DND-41 (cell line): ENCODE measurements around the gene LAMA2.

Experiments
- ATAC-seq: fragments of 200-7000 bp; cut with Tn5 transposase; 3 replicates; pipeline ENCODE4 v1.9.1; 2021; ENCODE audit warnings: low read depth; ENCODE audit not compliant: insufficient read depth
- DNase-seq: peaks from one replicate; pipeline ENCODE4 v3.0.0-alpha.2; 2020
- H2AFZ ChIP-seq: 2 replicates; pipeline ENCODE4 v1.6.0; 2012; ENCODE audit warnings: low read depth, low read length
- H3K27ac ChIP-seq: 2 replicates; pipeline ENCODE4 v1.5.1; 2012; ENCODE audit warnings: low read length, inconsistent platforms
- H3K27me3 ChIP-seq: fragments of 200-600 bp; sonication (generic); 2 replicates; pipeline ENCODE4 v1.6.0; 2012; ENCODE audit warnings: low read length, mild to moderate bottlenecking, inconsistent platforms; ENCODE audit not compliant: insufficient read depth, poor library complexity
- H3K36me3 ChIP-seq: 2 replicates; pipeline ENCODE4 v1.5.1; 2012; ENCODE audit warnings: low read length, inconsistent platforms; ENCODE audit not compliant: insufficient read depth
- H3K4me1 ChIP-seq: 2 replicates; pipeline ENCODE4 v1.5.1; 2012; ENCODE audit warnings: mild to moderate bottlenecking, low read length; ENCODE audit not compliant: insufficient read depth
- H3K4me2 ChIP-seq: 2 replicates; pipeline ENCODE4 v1.6.0; 2012; ENCODE audit warnings: mild to moderate bottlenecking, moderate library complexity, low read length, inconsistent platforms; ENCODE audit not compliant: insufficient read depth
- H3K4me3 ChIP-seq, 2 experiments: fragments of 200-600 bp in 1 of 2; shearing (Covaris generic) in 1 of 2; 2 replicates each; pipeline ENCODE4 v1.5.1; 2012 to 2016; ENCODE audit warnings: inconsistent platforms in 2 of 2, low read length in 2 of 2, mild to moderate bottlenecking in 2 of 2, low read depth in 1 of 2, moderate library complexity in 1 of 2
- H3K79me2 ChIP-seq: 2 replicates; pipeline ENCODE4 v1.6.0; 2012; ENCODE audit warnings: low read length, inconsistent platforms; ENCODE audit not compliant: insufficient read depth
- H3K9ac ChIP-seq: 2 replicates; pipeline ENCODE4 v1.6.0; 2012; ENCODE audit warnings: low read depth, mild to moderate bottlenecking, inconsistent platforms, low read length, moderate library complexity
- H3K9me3 ChIP-seq: 2 replicates; pipeline ENCODE4 v1.5.1; 2012; ENCODE audit warnings: low read length, moderate library complexity, mild to moderate bottlenecking, inconsistent platforms; ENCODE audit not compliant: insufficient read depth, severe bottlenecking
- H4K20me1 ChIP-seq: 2 replicates; pipeline ENCODE4 v1.6.0; 2012; ENCODE audit warnings: low read length; ENCODE audit not compliant: insufficient read depth
- CTCF ChIP-seq: IDR thresholded peaks from 2 replicates; pipeline ENCODE4 v1.5.1; 2012; ENCODE audit warnings: borderline replicate concordance, low read length, moderate library complexity, mild to moderate bottlenecking; ENCODE audit not compliant: poor library complexity, severe bottlenecking; ENCODE audit errors: extremely low read depth
- EZH2 ChIP-seq: IDR thresholded peaks from 3 replicates; pipeline ENCODE4 v1.6.1; 2012; ENCODE audit warnings: borderline replicate concordance, low read depth, mild to moderate bottlenecking, moderate library complexity, low read length, inconsistent platforms; ENCODE audit not compliant: severe bottlenecking

Gene LAMA2

GRCh38 chr6:129491436-129491835 lies 608.5 kb downstream of the LAMA2 start:
- Histone ChIP-seq H3K9me3 (no peaks in the 10 kb centered on the region), H3K36me3 (no peaks in the 10 kb centered on the region), H3K9ac (no peak overlapping the region), H3K4me2 (peak overlapping the region; percentile 61), H3K27ac (peak overlapping the region; percentile 64; the same call in 1 of the 2 replicates), H3K27me3 (no peaks in the 10 kb centered on the region), H2AFZ (peak overlapping the region; percentile 61), H3K4me1 (peaks cover 17% of the 10 kb centered on the region), H4K20me1 (no peaks in the 10 kb centered on the region), H3K4me3 (no peak overlapping the region), H3K79me2 (no peaks in the 10 kb centered on the region)
- ATAC-seq, result no peak
- no peak for TF ChIP-seq CTCF
- TF ChIP-seq EZH2, result no peak
- no peak for DNase-seq

- Histone ChIP-seq H3K79me2 (no peaks in the 10 kb centered on the region), H3K4me1 (peaks cover 17% of the 10 kb centered on the region), H2AFZ (no peak overlapping the region), H3K4me3 (no peak overlapping the region), H3K4me2 (no peak overlapping the region), H3K36me3 (no peaks in the 10 kb centered on the region), H4K20me1 (no peaks in the 10 kb centered on the region), H3K27ac (no peak overlapping the region), H3K9me3 (no peaks in the 10 kb centered on the region), H3K9ac (no peak overlapping the region), H3K27me3 (no peaks in the 10 kb centered on the region)
- ATAC-seq (no peak), DNase-seq (no peak)
- TF ChIP-seq EZH2, result no peak
- TF ChIP-seq CTCF, result no peak
Measured at GRCh38 chr6:129492260-129492659, 609.3 kb downstream of the LAMA2 start.

GRCh38 chr6:129493354-129493902 lies 610.5 kb downstream of the LAMA2 start:
- H3K79me2 ChIP-seq, result no peaks in the 10 kb centered on the region
- no peaks in the 10 kb centered on the region for H3K36me3 ChIP-seq
- no peak overlapping the region for H3K27ac ChIP-seq
- no peak overlapping the region for H3K4me3 ChIP-seq
- H3K9ac ChIP-seq, result no peak overlapping the region
- TF ChIP-seq CTCF (no peak), EZH2 (no peak)
- H3K4me1 ChIP-seq, result peaks cover 17% of the 10 kb centered on the region
- H4K20me1 ChIP-seq, result no peaks in the 10 kb centered on the region
- ATAC-seq (no peak), DNase-seq (no peak)
- H3K9me3 ChIP-seq, result no peaks in the 10 kb centered on the region
- H3K4me2 ChIP-seq, result no peak overlapping the region
- no peak overlapping the region for H2AFZ ChIP-seq
- no peaks in the 10 kb centered on the region for H3K27me3 ChIP-seq
